NCI-H2196 treated with DMSO at 0.1 percent for 48 hours (cell line): Measurements from ENCODE around the gene PHC3.

Experiments used
- DNase-seq: peaks from one replicate; lab custom pipeline; 2025; ENCODE audit not compliant: unreplicated experiment; lab: John Stamatoyannopoulos, UW

Gene PHC3

DNA sequence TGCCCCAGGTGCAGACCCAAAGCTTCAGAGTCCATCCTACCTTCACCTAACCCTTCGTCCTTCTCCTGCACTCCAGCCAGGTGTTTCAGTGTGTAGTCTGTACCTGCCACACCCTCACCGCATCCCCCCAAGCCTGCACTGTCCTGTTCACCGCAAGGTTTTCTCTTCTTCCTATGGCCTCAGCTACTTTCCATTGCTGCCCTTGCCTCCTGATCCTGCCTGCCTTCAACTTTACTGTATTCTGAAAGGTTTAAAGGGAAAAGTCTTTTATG lies 134.5 kb downstream of the PHC3 start:
- no peak for DNase-seq

DNA sequence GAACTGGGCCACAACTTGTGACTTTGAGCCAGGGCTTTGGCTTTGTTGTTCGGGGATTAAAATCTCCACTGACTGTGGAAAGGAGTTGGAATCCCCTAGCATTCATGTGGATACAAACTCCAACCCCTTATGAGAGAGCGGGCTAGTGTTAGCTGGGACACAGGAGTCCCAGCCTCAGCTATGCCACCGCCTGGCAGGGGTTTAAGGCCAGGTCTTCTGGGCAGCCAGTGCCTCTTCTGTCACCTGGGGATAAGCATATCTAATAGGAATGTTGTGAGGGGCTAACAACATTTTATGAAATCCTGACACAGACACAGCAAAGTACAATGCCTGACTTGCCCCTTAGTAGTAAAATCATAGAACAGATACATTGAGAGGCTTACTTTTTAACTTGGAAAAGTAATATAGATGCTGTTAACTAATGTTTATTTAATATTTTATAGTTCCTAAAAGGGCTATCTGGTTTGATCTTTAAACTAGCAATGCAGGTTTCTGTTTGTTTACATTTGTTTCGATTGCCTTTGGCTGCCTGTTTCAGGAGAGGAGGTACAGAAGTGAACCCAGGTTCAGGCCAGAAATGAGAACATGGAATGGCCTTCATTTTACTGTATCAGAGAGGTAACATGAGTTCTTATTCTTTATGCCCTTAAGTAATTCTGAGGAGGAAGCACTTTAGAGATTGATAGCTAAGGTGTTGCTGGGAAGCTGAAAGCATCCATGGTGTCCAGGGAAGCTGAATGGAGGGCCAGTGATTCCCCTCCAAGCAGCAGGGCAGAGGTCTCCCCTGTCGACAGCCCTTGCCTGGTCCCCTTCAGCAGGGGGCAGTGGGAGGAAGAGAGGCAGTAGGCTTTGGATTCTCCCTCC lies 135.0 kb downstream of the PHC3 start:
- no peak for DNase-seq

DNA sequence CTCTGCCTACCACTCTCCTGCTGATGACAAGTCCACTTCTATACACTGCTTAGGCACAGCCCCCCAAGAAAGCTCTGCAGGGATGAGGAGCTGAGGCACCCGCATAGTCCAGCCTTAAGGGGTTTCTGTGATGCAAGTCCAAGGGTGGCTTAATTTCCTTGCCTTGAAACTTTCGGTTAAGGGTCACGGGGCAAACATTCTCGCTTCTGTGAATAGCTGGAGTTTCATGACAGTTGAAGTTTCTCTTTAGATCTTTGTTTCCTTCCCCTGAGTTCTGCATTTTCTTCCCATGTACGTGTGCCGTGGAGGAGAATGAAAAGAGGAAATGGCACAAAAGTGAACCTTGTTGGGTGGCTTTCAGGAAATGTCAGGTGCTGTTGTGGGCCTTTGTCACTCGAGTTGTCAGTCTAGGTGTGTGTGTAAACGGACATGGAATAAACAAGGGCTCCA lies 136.7 kb downstream of the PHC3 start:
- no peak for DNase-seq

DNA sequence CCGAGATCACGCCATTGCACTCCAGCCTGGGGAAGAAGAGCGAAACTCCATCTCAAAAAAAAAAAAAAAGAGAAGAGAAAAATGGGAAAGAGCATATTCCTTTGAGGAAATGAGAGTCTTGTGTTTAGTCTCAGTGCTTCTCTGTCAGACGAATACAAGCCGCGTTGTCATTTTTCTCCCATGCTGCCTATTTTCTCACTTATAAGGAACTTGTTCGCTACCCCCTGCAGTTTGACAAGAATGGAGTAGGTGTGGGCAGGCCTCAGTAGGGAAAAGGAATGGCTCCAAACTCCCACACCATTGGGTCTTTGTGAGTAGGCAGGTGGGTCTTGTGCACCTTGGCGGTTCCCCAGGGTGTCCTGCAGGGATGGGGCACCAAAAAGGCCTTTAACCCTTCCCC lies 137.3 kb downstream of the PHC3 start:
- no peak for DNase-seq

DNA sequence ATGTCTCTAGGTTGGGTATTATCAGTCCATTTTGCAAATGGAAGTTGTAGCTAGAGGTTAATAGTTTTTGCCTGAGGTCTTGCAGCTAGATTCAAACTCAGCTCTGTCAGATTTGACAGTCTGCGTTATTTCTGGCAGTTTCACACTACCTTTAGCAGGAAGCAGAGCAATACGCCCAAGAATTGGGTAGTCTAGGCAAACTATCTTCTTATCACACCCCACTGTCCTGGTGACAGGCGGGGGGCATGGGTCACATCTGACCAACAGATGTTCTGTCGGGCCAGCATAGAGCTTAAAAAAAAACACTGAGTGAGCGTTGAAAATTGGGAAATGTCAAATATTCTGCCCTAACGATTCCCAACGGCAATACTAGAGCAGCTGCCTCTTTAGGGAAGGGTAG lies 138.0 kb downstream of the PHC3 start:
- no peak for DNase-seq

DNA sequence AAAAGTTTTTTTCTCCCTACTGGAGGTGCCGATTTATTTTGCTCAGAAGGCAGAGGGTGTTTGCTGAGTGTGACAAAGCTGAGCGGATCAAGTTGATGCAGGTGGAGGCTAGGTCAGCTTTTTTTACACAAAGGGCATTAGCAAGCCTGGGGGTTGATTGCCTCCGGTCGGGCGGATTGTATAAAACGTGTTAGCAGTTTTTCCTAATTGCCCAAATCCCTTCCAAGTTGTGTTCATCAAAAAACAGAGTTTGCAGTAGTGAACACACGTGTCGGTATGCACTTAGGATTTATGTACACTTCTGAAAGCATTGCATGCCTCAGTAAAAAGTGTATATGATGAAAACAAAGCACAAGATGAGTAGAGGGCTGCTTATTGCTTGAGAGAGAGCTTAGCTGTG lies 141.1 kb downstream of the PHC3 start:
- DNase-seq, result no peak

DNA sequence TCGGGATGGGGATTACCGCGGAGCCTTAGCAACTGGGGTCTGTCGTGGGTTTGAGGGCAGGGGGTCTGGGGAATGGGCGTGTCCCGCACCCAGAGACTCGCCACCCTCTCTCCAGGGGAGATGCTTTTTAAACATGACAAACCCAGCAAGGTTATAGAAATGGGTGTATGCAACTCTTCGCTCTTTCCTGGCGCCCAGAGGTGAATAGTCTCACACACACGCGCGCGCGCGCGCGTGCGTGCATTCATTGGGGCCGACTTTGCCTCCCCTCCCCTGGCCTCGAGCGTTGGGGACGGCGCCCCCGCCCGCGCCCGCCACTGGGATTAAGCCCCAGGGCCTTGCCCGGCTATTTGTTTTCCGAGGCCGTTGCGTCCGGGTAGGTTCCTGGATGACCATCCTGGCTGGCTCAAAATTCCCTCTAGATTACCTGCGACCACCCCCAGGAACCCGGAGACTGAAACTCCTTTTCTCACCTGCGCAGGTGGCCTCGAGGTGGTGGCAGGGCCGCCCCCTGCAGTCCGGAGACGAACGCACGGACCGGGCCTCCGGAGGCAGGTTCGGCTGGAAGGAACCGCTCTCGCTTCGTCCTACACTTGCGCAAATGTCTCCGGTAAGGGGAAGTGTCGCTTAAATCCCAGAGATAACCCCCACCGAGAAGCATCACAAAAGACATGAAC lies 143.0 kb downstream of the PHC3 start:
- DNase-seq, result no peak
